Activated CD8-positive, alpha-beta memory T cell treated with anti-CD3 and anti-CD28 coated beads for 4 hours (primary cell): ENCODE data around the gene SYNPO2L.
"Not testable (repeated sequence)": the region's sequence is repeated elsewhere in the genome, so short reads cannot be mapped to it uniquely, and the experiment has no call there.

Source experiments
- DNase-seq, 2 donors: peaks; one replicate each; pipeline ENCODE4 v3.0.0-alpha.2; 2020; ENCODE audit warnings: low read depth in 2 of 2

The SYNPO2L gene

DNA sequence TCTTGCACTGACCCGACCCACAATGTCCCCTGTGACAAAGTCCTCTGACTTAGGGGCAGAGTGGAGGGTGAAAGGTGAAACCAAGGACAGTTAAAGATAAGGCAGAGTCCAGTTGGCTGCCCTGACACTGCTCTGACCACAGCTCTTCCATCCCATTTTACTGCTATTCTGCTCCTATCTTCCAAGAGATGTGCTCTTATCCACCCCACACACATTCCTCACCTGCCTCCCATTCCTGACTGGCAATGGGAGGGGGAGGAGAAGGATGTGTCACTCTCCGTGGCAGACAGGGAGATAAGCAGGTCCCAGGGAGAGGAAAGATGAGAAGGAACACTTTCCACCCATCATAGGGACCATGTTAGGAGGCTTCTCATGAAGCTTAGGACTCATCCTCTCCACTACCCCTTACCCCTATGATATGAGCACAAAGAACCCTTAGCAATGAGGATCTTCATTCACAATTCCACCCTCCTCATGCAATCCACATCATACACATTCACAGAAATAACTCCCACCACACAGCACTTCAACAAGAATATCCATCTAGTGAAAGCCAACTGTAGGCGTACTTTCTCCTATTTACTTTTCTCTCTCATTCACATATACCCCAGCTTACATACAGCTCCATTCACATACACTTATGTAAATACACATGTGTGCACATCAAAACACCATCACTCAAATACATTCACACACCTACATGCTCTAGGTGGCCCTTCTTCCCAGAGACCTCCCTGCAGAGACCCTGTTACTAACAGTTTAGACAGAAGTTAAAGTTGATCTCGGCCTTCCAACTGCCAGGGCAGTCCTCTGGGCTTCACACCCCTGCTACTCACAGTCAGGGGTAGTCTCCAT lies 6.6 kb downstream of the SYNPO2L start:
- DNase-seq, result no peak

DNA sequence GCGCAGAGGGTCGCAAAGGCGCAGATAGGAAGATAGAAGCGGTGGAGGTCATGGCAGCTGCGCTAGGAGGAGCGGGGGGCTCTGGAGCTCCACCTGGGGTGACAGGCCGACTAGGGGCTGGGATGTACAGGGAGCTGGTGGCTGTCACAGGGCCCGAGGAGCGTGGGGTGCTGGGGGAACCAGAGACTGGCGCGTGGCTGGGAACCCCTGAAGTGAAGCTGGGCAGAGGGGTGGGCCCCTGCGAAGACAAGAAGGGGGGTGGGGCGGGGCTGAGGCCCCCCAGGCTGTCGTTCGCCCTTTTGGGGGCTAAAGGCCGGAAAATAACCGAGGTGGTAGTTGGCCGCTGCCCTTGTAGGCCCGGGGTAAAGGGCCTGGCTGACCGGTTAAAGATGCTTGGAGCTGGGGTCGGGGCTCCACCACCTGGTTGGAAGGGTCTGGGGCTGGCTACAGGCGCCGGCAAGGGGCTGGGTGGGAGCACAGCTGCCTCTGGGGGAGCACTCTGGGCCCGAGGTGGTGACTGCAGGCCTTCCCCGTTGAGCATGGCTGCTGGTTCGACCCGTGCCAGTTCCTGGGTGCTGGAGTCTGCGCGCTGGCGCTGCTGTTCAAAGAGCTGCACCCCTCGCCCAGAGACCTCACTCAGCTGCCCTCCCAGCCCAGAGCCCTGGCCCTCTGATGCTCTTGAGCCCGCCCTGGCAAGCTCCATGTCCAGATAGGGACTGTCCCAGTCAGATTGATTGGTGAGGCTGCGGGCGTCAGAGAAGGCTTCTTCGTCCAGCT lies 7.8 kb downstream of the SYNPO2L start:
- DNase-seq, result no peak

DNA sequence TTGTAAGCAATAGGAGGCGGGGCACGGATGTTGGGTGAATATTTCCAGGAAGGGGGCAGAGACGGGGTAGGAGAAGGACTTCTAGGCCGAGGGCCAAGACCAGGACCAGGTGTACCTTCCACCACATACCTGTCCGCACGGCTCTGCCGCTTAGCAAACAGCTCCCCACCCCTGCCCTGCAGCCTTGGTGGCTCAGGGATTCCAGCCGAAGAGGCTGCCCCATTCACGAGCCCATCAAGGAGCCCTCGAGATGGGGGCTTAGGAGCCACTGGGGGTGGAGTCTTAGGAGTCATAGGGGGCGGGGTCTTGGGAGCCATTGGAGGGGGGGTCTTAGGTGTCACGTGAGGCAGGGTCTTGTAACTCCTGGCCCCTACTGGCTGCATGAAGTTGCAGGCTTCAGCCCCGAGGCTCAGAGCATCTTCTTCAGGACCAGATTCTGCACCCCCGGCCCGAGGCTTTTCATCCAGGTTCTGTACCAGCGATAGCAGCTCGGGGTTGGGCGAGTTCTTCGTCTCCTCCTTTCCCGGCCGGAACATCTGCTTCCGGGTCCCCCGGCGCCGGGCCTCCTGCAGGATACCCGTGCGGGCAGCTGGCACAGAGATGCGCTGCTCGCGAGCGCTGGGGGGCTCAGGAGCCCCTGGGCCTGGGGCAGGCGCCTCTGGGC lies 8.5 kb downstream of the SYNPO2L start:
- no peak for DNase-seq

DNA sequence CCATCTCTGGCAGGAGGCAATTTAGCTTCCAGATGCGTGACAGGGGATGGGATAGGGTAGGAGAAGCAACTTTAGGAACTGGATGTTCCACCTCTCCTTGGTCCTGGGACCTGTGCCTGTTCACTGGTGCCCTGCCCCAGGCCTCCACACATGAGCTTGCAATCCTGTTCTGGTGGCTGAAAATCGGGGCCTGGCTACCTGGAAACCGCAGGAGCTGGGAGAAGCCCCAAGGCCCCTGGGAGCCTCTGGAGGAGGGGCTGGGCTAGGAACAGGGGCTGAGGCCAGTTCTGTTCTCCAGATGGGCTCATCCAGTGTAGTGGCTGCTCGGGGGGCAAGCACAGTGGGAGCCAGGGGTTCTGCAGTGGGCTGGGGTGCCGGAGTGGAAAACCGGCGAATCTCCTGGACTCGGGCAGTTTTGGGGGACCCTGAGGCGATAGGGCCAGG lies 9.2 kb downstream of the SYNPO2L start:
- DNase-seq, result no peak

DNA sequence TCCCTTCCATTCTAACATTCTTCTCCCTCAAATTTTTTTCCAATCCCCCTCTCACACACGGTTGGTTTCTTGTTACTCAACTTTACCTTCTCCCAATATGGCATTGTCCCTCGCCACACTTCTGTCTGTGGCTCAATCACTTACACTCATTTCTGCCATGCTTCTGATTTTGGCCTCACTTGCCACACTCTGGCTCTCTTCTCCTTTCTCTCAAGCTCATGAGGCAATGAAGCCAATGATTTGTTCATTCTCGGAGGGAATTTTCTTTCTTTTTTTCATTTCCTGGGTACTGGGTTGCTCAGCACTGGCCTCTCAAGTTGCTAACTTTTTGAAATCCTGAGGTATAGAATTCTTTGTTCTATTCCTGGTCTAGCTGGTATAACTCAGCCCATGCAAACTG lies 10.6 kb downstream of the SYNPO2L start:
- DNase-seq, result no peak

DNA sequence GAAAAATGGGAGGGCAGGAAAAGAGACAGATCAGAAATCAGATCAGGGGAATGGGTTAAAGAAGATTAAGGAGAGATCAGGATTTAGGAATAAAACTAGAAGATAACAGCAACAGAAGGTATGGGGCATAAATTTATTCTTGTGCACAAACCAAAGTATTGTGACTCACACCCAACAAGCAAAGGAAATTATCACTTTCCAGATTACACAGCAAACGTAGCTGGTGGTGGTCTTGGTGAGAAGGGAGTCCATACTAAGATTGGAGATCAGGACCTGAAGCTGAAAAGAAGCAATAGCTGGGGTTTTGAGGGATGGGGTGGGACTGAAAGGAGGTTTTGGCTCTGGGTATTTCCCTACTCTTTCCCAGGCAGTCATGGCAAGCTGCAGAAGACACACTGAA lies 11.1 kb downstream of the SYNPO2L start:
- DNase-seq, result no peak

DNA sequence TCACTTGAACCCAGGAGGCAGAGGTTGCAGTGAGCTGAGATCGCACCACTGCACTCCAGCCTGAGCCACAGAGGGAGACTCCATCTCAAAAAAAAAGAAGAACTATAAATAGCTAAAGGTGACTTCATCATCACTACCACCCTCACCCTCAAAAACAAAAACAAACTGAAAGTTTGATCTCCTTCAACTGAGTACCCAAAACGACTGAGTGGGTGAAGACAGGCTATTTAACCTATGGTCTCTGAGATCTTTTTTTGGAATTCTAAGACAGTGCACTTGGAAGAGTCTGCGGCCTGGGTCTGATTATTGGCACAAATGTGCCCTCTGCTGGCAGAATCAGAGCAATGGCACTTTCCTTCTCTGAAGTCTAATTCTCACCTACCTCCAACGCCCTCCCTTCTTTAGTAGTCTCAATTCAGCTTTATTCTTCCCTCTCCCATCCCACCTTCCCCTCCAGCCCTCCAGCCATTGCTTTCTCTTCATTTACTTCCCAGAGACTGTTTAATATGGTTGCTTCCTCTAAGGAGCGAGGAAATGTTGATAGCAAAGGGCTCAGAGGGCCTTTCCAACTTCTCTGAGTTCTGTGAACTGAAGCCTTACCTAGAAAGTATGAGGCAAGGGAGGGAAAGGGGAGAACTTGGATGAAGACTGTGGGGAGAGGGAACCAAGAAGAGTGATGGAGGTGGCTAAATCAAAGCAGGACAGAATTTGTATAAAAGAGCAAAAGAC lies 11.7 kb downstream of the SYNPO2L start:
- peak in 1 of 2 donors; percentile 17 for DNase-seq

DNA sequence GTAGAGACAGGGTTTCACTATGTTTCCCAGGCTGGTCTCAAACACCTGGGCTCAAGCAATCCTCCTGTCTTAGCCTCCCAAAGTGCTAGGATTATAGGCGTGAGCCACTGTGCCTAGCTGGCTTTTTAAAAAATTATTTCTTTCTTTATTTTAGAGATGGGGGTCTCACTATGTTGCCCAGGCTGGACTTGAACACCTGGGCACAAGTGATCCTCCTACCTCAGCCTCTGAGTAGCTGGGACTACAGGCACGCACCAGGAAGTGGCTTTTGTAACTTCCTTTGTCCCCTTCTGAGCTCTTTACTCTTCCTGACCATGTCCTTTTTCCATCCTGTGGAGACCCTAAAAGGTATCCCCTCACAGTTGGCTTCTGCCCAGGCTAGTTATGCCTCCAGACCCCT lies 12.5 kb downstream of the SYNPO2L start:
- DNase-seq, result no peak

DNA sequence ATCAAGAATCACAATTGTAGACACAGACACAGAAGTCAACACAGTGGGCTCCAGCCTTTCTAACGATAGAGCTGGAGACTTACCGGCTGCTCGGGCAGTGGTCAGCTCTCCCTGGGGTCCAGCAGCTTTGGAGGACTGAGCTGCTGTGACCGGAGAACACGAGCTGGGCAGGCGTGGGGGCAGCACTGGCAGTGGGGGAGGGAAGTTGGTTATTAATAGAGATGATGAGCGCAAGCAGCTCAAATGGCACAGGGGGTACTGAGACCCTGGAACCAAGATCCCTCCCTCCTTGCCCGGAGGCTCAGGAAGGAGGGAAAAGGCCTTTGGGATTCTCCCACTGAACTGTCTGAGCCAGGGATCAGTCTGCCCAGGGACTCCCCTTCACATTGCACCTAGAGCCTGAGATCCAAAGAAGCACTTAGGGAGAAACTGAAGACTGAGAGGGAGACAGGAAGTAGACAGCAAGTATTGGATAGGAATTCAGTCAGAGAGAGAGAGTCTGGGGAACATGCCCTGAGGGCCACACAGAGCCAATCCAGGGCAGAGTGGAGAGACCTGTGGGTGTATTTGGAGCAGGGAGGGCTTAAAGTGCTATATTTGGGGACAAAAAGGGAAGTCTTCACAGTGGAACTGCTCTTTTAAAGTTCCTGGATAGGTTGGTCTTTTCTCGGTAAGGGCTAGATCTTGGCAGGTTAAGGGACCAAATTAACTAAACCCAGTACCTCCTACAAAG lies 14.3 kb downstream of the SYNPO2L start, which contains the start of gene MYOZ1:
MYOZ1 (minus strand) TSS at position 147 of the 733 bp plus-strand sequence. CDS start 1,457 bp downstream, outside the sequence.
- no peak for DNase-seq

DNA sequence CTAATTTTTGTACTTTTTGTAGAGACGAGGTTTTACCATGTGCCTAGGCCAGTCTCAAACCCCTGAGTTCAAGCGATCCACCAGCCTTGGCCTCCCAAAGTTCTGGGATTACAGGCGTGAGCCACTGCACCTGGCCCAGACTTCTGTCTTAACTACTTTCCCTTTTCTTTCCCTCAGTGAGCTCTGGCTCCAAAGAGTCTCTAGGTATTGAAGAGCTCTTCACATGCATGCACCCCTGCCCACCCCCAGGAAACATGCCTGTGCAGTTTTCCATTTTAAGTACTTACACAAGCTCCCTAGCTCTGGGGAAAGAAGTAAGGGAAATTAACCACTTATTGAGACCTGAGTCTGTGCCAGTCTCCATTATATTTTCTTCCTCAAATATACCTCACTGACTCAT lies 16.5 kb downstream of the SYNPO2L start:
- DNase-seq, result no peak

DNA sequence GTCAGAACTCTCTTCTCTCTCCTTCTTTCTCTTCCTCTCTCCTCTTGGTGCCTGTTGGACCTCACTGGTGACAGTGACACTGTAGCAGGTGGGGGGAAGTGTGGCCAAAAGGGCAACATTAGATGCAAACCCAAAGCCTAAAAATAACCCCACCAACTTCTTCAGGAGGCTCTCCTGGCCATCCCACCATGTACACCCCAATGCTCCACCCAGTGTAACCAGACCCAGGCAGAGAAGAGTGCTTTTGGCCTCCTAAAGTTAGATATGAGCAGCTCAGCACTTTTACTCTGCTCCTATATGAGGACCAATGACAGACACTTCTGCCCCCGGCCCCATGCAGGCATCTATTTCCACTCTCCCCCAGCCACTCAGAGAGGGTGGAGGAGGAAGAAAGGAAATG lies 20.0 kb downstream of the SYNPO2L start:
- no peak for DNase-seq

DNA sequence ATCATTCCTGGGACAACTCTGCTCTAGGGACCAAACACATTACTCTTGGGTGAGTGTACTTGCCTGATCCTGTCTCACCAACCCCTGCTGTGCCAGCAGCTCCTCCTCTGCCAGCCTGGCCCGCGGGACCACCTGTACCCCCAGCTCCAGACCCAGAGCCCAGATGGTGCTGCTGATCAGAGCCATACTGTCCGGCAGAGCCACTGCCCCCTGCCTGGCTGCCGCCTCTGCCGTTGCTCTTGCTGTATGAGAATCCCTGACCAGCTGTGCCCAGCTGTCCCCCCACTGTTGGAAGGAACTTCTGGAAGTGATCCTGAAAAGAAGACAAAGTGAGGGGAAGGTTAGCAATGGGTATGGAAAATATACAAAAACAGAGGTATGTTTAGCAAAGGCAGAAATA lies 21.4 kb downstream of the SYNPO2L start:
- no peak for DNase-seq

DNA sequence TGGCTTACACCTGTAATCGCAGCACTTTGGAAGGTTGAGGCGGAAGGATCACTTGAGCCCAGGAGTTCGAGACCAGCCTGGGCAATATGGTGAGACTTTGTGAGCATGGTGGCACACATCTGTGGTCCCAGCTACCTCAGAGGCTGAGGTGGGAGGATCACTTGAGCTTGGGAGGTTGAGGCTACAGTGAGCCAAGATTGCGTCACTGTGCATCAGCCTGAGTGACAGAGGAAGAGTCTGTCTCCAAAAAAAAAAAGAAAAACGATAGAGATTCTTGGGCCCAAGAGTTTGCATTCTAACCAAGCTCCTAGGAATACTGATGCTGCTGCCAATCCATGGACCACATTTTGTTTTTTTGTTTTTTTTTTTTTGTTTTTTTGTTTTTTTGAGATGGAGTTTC lies 26.7 kb downstream of the SYNPO2L start:
- DNase-seq, result no peak

DNA sequence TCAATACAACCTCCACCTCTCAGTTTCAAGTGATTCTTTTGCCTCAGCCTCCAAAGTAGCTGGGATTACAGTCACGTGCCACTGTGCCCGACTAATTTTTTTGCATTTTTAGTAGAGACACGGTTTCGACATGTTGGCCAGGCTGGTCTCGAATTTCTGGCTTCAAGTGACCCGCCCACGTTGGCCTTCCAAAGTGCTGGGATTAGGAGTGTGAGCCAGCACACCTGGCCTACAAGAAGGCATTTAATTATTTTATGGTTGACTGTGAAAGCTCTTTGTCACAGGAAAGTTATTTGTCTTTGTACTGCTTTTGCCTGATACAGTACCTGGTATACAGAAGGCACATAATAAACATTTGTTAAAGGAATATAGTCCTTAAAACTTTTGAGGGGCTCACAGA lies 27.4 kb downstream of the SYNPO2L start:
- DNase-seq, result no peak

DNA sequence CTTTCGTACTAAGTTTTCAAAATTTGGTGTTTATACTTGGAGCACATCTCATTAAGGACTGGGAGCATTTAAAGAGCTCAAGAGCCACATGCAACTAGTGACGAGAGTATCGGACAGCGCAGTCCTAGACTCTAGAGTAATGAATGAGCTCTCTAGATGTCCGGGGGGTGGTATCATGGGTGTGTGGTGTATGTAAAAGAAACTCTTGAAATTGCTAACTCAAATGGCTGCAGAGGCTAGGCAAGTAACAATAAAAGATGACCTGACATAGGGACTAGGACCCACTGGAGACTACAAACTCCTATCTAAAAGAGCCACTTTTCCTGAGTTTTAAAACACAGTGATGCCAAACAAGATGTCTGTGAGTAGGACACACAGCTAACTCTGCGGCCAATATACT lies 28.5 kb downstream of the SYNPO2L start:
- no peak for DNase-seq

DNA sequence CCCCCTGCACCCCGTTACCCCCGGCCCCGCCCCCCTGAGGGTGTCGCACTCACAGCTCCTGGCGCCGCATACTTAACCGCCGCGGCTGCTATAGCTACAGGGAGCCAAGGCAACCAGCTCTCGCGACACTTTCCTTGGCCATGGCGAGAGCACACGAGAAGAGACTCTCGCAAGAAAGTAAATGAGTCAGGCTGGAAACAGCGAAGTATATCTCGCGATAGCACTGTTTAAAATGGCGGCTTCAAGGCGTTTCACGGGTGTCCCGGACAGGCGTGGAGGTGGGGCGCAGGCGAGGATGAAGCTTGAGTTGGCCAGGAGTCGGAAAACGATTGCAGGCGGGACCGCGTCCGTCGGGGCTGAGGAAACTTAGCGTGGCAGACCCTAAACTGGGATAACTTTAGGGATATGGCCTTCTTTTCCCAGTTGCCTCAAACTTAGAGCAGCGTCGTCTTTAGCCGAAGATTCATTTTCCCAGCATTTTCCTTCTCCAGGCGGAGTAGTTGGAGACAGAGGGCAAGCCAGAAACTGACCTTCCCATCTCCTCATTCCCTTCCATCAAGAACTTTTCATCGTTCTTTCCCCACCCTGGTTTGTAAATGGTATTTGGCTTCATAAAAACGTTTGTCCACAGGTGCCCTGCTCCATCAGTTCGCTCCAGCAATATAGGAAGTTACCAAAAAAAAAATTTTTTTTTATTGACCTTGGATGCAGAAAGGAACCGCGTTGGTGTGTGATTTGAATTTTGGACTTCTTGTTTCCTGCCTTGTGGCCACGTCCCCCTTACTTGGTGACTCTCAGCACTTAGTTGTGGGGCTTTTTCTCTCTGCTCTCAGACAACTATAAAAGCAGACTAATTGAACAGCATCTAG lies 29.7 kb downstream of the SYNPO2L start:
- DNase-seq, result peak; percentile 85 to 88

DNA sequence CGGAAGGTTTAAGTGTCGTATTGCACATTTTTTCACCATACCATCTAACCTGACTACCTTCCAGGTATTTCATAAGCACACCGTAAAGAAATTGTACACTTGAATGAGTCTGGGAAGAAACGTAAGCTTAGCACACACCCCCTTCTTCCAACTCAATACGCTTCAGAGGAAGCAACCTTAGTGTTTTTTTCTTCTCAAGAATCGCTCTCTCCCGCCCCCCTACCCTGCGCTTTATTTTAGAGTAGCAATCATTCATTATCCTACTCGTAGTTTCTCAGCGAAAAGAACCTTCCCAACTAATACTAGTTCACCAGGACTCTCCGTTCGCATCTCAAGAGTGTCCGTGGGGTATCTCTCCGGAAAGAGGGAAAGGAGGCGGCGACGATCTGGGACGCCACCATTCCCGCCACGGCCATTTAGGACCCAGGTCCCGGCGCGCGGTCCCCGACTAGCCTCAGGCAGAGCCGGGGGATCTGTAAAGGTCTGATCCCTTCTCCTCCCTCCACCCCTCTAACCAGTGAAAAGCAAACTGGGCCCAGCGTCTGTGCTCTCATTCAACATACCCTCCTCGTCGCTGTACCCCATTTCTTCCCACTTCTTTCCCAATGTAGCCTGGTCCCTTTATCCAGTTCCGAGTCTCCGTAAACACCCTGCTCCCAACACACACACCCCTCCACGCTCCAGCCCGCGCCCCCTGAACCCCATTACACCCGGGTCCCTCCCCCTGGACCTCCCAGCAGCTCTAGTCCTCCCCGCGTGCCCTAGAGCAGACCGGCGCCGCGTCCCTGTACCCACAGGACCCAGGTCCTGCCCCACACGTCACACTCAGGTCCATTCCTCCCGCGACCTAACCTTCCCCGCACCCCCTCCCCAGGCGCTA lies 30.6 kb downstream of the SYNPO2L start:
- no peak for DNase-seq

DNA sequence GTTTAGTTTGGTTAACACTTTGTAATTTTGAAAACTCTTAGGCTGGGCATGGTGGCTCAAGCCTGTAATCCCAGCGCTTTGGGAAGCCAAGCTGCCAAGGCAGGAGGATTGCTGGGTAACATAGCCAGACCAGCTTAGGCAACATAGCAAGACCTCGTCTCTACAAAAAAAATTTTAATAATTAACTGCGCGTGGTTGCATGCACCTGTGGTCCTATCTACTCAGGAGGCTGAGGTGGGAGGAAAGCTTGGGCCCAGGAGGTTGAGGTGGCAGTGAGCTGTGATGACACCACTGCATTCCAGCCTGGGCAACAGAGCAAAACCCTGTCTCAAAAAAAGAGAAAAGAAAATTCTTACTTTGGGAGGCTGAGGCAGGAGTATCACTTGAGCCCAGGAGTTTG lies 32.8 kb downstream of the SYNPO2L start:
- no peak for DNase-seq

DNA sequence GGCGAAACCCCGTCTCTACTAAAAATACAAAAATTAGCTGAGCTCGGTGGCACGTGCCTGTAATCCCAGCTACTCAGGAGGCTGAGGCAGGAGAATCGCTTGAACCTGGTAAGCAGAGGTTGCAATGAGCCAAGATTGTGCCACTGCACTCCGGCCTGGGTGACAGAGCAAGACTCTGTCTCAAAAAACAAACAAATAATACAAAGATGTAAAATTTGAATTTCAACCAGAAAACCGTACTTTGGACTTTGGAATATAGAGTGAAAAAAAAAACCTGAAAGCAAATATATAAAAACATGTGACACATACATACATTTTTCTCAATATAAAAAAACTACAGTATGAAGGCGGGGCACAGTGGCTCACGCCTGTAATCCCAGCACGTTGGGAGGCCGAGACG lies 34.9 kb downstream of the SYNPO2L start:
- not testable (repeated sequence) for DNase-seq
